DND-41 (cell line): Measurements from ENCODE around the gene PHOSPHO1.

ENCODE experiments used
- CTCF ChIP-seq: IDR thresholded peaks from 2 replicates; pipeline ENCODE4 v1.5.1; 2012; ENCODE audit warnings: borderline replicate concordance, low read length, moderate library complexity, mild to moderate bottlenecking; ENCODE audit not compliant: poor library complexity, severe bottlenecking; ENCODE audit errors: extremely low read depth
- EZH2 ChIP-seq: IDR thresholded peaks from 3 replicates; pipeline ENCODE4 v1.6.1; 2012; ENCODE audit warnings: borderline replicate concordance, low read depth, mild to moderate bottlenecking, moderate library complexity, low read length, inconsistent platforms; ENCODE audit not compliant: severe bottlenecking

DNA sequence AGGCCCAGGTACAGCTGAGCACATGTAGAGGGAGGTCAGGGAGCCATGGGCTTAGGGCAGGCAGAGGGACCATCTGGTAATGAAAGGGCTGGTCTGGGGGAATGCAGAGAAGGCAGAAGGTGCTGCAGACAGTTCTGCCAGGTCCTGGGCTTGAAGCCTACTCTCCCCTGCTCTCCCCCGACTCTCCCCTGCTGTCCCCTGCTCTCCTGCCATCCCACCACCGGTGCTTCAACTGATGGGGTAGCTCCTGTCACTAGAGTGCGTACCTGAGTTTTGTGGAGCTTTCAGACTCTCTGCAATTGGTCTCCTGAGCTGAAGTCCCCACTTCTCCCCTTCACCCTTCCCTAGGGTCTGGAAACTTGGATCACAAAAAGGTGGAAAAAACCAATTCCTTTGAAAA lies 37.3 kb upstream of the PHOSPHO1 start:
- TF ChIP-seq CTCF: no peak
- no peak for TF ChIP-seq EZH2
